AG04449 (cell line): ENCODE data around the gene MCU.

Experiments used
- CTCF ChIA-PET: fragments of 350-600 bp; formaldehyde crosslinking; extraction: SDS; loops from one replicate; lab custom pipeline; 2021; ENCODE audit warnings: antibody characterized with exemption; lab: Yijun Ruan, JAX
- POLR2A ChIA-PET: fragments of 400-600, 350-600 bp; formaldehyde crosslinking; extraction: SDS; loops from one replicate; lab custom pipeline; 2020; ENCODE audit warnings: antibody characterized with exemption, inconsistent platforms; lab: Yijun Ruan, JAX
- DNase-seq: peaks from one replicate; pipeline ENCODE4 v3.0.0-alpha.2; 2010; ENCODE audit warnings: low read depth, low spot score
- H3K4me3 ChIP-seq: 2 replicates; pipeline ENCODE4 v1.5.1; 2011; ENCODE audit warnings: low read depth, mild to moderate bottlenecking, control low read depth, low read length
- CTCF ChIP-seq: IDR thresholded peaks from one replicate; pipeline ENCODE4 v1.5.1; 2011; ENCODE audit warnings: mild to moderate bottlenecking, moderate library complexity, low read length, control low read depth, inconsistent platforms; ENCODE audit not compliant: insufficient read depth; ENCODE audit errors: missing control alignments

Gene MCU

GRCh38 chr10:72847681-72848080 lies 155.7 kb downstream of the MCU start:
- POLR2A ChIA-PET = no interaction called here

GRCh38 chr10:72850861-72851260 lies 158.9 kb downstream of the MCU start:
- ChIA-PET CTCF (no interaction called here), POLR2A (no interaction called here)
- no peak for TF ChIP-seq CTCF
- no peak for DNase-seq
- no peak overlapping the region for H3K4me3 ChIP-seq

More at GRCh38 chr10:72847681-72848080, 155.7 kb downstream of the MCU start:
- CTCF ChIA-PET = no interaction called here
- no peak for DNase-seq
- TF ChIP-seq CTCF = no peak
- H3K4me3 ChIP-seq = no peak overlapping the region

- no peak for DNase-seq
- ChIA-PET POLR2A (no interaction called here), CTCF (no interaction called here)
- TF ChIP-seq CTCF = no peak
- no peak overlapping the region for H3K4me3 ChIP-seq
Observed at GRCh38 chr10:72851509-72851908, 159.6 kb downstream of the MCU start.

GRCh38 chr10:72852508-72852907 lies 160.6 kb downstream of the MCU start:
- CTCF ChIA-PET = no interaction called here
- POLR2A ChIA-PET = no interaction called here
- H3K4me3 ChIP-seq = no peak overlapping the region
- TF ChIP-seq CTCF = no peak
- no peak for DNase-seq

- no peak overlapping the region for H3K4me3 ChIP-seq
- ChIA-PET POLR2A (no interaction called here), CTCF (interaction anchor here (0.6 kb wide), 1 partner anchor 264 kb away, joined by 3 read pairs; no protein-coding TSS in a partner anchor)
- DNase-seq = no peak
- TF ChIP-seq CTCF = no peak
Observed at GRCh38 chr10:72855129-72855528, 163.2 kb downstream of the MCU start.

GRCh38 chr10:72855790-72856189 lies 163.8 kb downstream of the MCU start:
- ChIA-PET CTCF (interaction anchor here (0.6 to 0.8 kb wide), 2 partner anchors 10 to 265 kb away, joined by 3 read pairs; no protein-coding TSS in a partner anchor), POLR2A (interaction anchor here (0.6 kb wide), 1 partner anchor 164 kb away, joined by 3 read pairs; the partner anchor contains the start of gene MCU)
- DNase-seq = no peak
- TF ChIP-seq CTCF = no peak
- no peak overlapping the region for H3K4me3 ChIP-seq
